ENCODE data around the gene LAMB4. TPM values are rescaled to one million over a fixed set of nuclear protein-coding genes. Genes with fewer than 3 reads are reported as not detected.

The LAMB4 gene
- total RNA-seq, 2 experiments from 2014 or later: not detected

- POLR2A ChIA-PET: no interaction called here
- CTCF ChIA-PET: interaction anchor here (0.6 to 1.6 kb wide), 2 partner anchors 7 to 1354 kb away, joined by 4 to 6 read pairs; no protein-coding TSS in a partner anchor
Observed at GRCh38 chr7:108144931-108145330, 14.8 kb upstream of the LAMB4 start.

- POLR2A ChIA-PET: no interaction called here
Observed at GRCh38 chr7:108143658-108144420, 13.7 kb upstream of the LAMB4 start.

GRCh38 chr7:108142675-108143259, 12.6 kb upstream of the LAMB4 start:
- ChIA-PET POLR2A (no interaction called here), CTCF (interaction anchor here (0.6 kb wide), 1 partner anchor 278 kb away, joined by 4 read pairs; no protein-coding TSS in a partner anchor)

More at GRCh38 chr7:108143658-108144420, 13.7 kb upstream of the LAMB4 start:
- CTCF ChIA-PET: no interaction called here

- ChIA-PET POLR2A (no interaction called here), CTCF (no interaction called here)
Observed at GRCh38 chr7:108142180-108142579, 12.0 kb upstream of the LAMB4 start.

GRCh38 chr7:108140671-108141070, 10.5 kb upstream of the LAMB4 start:
- ChIA-PET CTCF (no interaction called here), POLR2A (no interaction called here)

GRCh38 chr7:108138911-108139310, 8.8 kb upstream of the LAMB4 start:
- POLR2A ChIA-PET: no interaction called here
- CTCF ChIA-PET: no interaction called here

GRCh38 chr7:108137993-108138392, 7.8 kb upstream of the LAMB4 start:
- ChIA-PET CTCF (interaction anchor here (0.6 to 1.9 kb wide), 2 partner anchors 7 to 992 kb away, joined by 3 to 6 read pairs; no protein-coding TSS in a partner anchor), POLR2A (no interaction called here)

GRCh38 chr7:108137040-108137439, 6.9 kb upstream of the LAMB4 start:
- ChIA-PET CTCF (interaction anchor here (1.9 kb wide), 1 partner anchor 8 kb away, joined by 6 read pairs; no protein-coding TSS in a partner anchor), POLR2A (no interaction called here)

- ChIA-PET POLR2A (interaction anchor here (0.7 to 0.8 kb wide), 2 partner anchors 16 to 73 kb away, joined by 3 read pairs; no protein-coding TSS in a partner anchor), CTCF (interaction anchor here (0.7 kb wide), 1 partner anchor 36 kb away, joined by 4 read pairs; no protein-coding TSS in a partner anchor)
Observed at GRCh38 chr7:108136191-108136688, 6.1 kb upstream of the LAMB4 start.

GRCh38 chr7:108135446-108136190, 5.5 kb upstream of the LAMB4 start:
- CTCF ChIA-PET: no interaction called here
- POLR2A ChIA-PET: interaction anchor here (0.7 to 0.8 kb wide), 2 partner anchors 15 to 72 kb away, joined by 3 read pairs; no protein-coding TSS in a partner anchor

GRCh38 chr7:108134486-108134885, 4.3 kb upstream of the LAMB4 start:
- CTCF ChIA-PET: no interaction called here
- POLR2A ChIA-PET: no interaction called here

- CTCF ChIA-PET: no interaction called here
- POLR2A ChIA-PET: no interaction called here
Observed at GRCh38 chr7:108132551-108133265, 2.5 kb upstream of the LAMB4 start.

- CTCF ChIA-PET: no interaction called here
Observed at GRCh38 chr7:108129018-108129965, 869 bp downstream of the LAMB4 start.

GRCh38 chr7:108128514-108128913, 1.6 kb downstream of the LAMB4 start:
- CTCF ChIA-PET: no interaction called here
- POLR2A ChIA-PET: no interaction called here

More at GRCh38 chr7:108129018-108129965, 869 bp downstream of the LAMB4 start:
- POLR2A ChIA-PET: no interaction called here

GRCh38 chr7:108127461-108127860, 2.7 kb downstream of the LAMB4 start:
- CTCF ChIA-PET: no interaction called here
- POLR2A ChIA-PET: no interaction called here

- ChIA-PET POLR2A (no interaction called here), CTCF (no interaction called here)
Observed at GRCh38 chr7:108124820-108125219, 5.3 kb downstream of the LAMB4 start.

GRCh38 chr7:108122181-108122580, 8.0 kb downstream of the LAMB4 start:
- POLR2A ChIA-PET: no interaction called here
- CTCF ChIA-PET: no interaction called here

- ChIA-PET CTCF (no interaction called here), POLR2A (interaction anchor here (0.7 kb wide), 1 partner anchor 15 kb away, joined by 3 read pairs; no protein-coding TSS in a partner anchor)
Observed at GRCh38 chr7:108120933-108121332, 9.2 kb downstream of the LAMB4 start.
